Daoy (cell line): ENCODE results near the gene ZBTB45. TPM values are rescaled to one million over a fixed set of nuclear protein-coding genes. Genes with fewer than 3 reads are reported as not detected.
"Not testable (repeated sequence)": the region's sequence is repeated elsewhere in the genome, so short reads cannot be mapped to it uniquely, and the experiment has no call there.

ENCODE experiments used
- DNase-seq: peaks from one replicate; pipeline ENCODE4 v3.0.0-alpha.2; 2015; ENCODE audit warnings: low read depth
- total RNA-seq: library from RNA; depleted of rRNA; stranded (reverse); fragments of >200 nt; shearing (Covaris generic); gene quantifications from 2 replicates; pipeline ENCODE4 v1.2.3, GENCODE V29; 2014; rRNA removed

ZBTB45 gene
- total RNA-seq, 1 experiment from 2014 or later = 4.9 TPM

GRCh38 chr19:58474997-58475713 lies 44.5 kb downstream of the ZBTB45 start:
- no peak for DNase-seq

GRCh38 chr19:58474291-58474996 lies 45.2 kb downstream of the ZBTB45 start:
- DNase-seq = no peak

DNA sequence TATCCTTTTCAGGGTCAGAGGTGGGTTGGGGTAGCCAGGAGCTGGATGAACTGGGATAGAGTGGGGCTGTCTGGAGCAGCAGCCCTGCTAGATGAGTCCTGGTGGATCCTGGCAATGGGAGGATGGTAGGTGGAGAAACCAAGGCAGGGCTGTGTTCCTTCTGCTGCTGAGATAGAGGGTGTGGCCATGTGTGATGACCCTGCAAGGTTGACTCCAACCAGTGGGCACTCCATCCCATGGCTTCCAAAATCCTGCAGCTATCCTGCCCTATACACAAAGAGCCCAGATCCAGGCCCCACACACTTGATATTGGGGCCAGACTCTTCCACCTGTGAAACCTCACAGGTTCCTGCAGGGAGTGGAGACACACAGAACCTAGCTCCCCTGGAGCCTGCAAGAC lies 45.8 kb downstream of the ZBTB45 start:
- DNase-seq = no peak

GRCh38 chr19:58471736-58472135 lies 47.9 kb downstream of the ZBTB45 start:
- DNase-seq = no peak

DNA sequence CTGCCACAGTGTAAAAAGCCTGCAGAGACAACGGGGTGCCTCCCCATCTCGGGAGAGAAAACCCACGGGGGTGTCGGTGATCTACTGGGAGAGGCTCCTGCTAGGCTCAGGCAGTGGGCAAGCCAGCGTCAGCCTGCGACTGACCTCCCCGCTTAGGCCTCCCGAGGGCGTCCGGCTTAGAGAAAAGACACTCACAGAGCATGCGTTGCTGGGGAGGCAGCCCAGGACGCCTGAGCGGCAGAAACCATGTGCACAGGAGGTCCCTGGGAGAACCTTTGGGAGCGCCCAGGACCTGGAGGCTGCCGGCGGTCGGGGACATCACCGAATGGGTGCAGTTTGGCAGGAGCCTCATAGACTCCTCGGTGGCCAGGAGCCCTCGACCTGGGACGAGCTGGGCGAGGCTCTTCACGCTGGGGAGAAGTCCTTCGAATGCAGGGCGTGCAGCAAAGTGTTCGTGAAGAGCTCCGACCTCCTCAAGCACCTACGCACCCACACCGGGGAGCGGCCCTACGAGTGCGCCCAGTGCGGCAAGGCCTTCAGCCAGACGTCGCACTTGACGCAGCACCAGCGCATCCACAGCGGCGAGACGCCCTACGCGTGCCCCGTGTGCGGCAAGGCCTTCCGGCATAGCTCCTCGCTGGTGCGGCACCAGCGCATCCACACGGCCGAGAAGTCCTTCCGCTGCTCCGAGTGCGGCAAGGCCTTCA lies 48.6 kb downstream of the ZBTB45 start:
- DNase-seq = not testable (repeated sequence)

DNA sequence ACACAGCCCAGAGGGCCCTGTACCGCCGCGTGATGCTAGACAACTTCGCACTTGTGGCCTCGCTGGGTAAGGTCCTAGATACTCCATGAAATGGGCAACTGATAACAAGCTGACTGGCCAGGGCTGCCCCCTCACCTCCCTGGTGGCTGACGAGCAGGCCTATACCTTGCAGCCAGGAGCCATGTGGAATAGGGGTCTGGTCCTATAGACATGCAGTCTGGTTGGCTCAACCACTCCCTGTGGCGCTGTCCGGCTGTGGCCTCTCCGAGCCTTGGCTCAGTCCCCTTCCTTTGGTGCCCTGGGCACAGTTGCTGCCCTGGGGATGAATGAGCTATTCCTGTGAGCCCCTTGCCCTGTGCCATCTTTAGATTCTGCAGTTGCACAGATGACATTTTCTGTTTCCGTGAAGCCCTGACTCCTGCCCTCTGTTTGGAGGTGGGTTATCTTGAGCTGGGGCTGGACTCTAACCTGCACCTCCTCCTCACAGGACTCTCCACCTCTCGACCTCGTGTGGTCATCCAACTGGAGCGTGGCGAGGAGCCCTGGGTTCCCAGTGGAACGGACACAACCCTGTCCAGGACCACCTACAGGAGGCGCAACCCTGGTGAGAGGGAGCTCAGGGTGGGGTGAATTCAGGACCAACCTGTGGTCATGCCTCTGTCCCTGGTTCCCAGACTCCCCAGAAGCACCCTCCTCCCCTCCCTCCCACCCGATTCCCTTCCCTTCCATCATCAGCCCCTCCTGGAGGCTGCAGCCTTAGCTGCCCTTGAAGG lies 50.2 kb downstream of the ZBTB45 start:
- DNase-seq = no peak

GRCh38 chr19:58468216-58468839 lies 51.3 kb downstream of the ZBTB45 start:
- DNase-seq = no peak

GRCh38 chr19:58466760-58467589 lies 52.6 kb downstream of the ZBTB45 start, which contains the start of gene ZNF324:
Gene ZNF324, plus strand, starts transcription at chr19:58467080. Its CDS starts 2,106 bp downstream, at chr19:58469186.
- peak; percentile 99 for DNase-seq

DNA sequence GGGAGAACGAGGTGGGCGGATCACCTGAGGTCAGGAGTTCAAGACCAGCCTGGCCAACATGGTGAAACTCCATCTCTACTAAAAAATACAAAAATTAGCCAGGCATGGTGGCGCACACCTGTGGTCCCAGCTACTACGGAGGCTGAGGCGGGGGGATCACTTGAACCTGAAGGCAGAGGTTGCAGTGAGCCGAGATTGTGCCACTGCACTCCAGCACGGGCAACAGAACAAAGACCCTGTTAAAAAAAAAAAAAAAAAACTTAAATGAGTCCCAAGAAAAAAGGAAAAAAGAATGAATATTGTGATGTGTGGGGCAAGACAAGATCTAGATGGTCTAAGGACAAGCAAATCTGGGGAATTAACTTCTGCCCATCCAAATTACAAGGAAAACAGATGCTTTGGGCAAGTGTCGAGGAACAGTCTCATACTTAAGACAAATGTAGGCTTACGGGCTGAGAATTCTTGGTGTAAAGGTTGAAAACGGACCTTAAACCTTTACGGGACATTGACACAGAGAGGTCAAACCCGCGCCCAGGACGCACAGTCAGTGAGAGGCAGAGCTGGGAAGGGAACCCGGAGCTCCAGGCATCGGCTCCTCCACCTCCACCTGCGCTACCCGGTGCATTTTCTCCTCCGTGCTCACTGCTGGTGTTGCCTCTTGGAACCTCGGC lies 53.4 kb downstream of the ZBTB45 start:
- no peak for DNase-seq

Other genes with a start within 250 kb of the ZBTB45 start
- 3.1 and 3.5 TPM in 2 replicates for gene ZNF8, start 240.9 kb downstream of the ZBTB45 start, total RNA-seq
- 125 and 149 TPM in 2 replicates for gene ERVK3-1, start 214.4 kb downstream of the ZBTB45 start, total RNA-seq
- 2.1 TPM in 2 replicates for gene ZSCAN22, start 192.8 kb downstream of the ZBTB45 start, total RNA-seq
- 28.5 and 38.4 TPM in 2 replicates for gene A1BG, start 166.3 kb downstream of the ZBTB45 start, total RNA-seq
- 1.5 and 2.7 TPM in 2 replicates for gene ZNF497, start 157.1 kb downstream of the ZBTB45 start, total RNA-seq
- gene ZNF837, start 138.8 kb downstream of the ZBTB45 start, total RNA-seq = 4.2 and 5.0 TPM in 2 replicates
- gene RPS5, start 132.5 kb downstream of the ZBTB45 start, total RNA-seq = 3,633 and 5,016 TPM in 2 replicates
- not detected in 2 replicates for gene RNF225, start 124.2 kb downstream of the ZBTB45 start, total RNA-seq
- gene ZNF584, start 111.2 kb downstream of the ZBTB45 start, total RNA-seq = 12.1 and 20.5 TPM in 2 replicates
- 0.95 and 3.0 TPM in 2 replicates for gene ZNF132, start 79.7 kb downstream of the ZBTB45 start, total RNA-seq
- 9.0 and 13.5 TPM in 2 replicates for gene ZNF324B, start 68.2 kb downstream of the ZBTB45 start, total RNA-seq
- gene ZNF324, start 52.7 kb downstream of the ZBTB45 start, total RNA-seq = 8.5 and 9.9 TPM in 2 replicates
- 8.3 and 16.4 TPM in 2 replicates for gene ZNF446, start 43.5 kb downstream of the ZBTB45 start, total RNA-seq
- gene SLC27A5, start 7.8 kb downstream of the ZBTB45 start, total RNA-seq = 1.6 and 3.4 TPM in 2 replicates
- gene TRIM28, start 24.3 kb upstream of the ZBTB45 start, total RNA-seq = 575 and 591 TPM in 2 replicates
- 103 and 127 TPM in 2 replicates for gene CHMP2A, start 35.3 kb upstream of the ZBTB45 start, total RNA-seq
- 123 and 129 TPM in 2 replicates for gene UBE2M, start 38.8 kb upstream of the ZBTB45 start, total RNA-seq
- gene MZF1, start 53.5 kb upstream of the ZBTB45 start, total RNA-seq = 4.6 TPM in 2 replicates